Caco-2 (cell line): Measurements from ENCODE around the gene OGG1. TPM values are rescaled to one million over a fixed set of nuclear protein-coding genes. Genes with fewer than 3 reads are reported as not detected.

ENCODE experiments used
- BruUV-seq: library from RNA; stranded (reverse); fragments of 400-500 nt; replicated peaks from 2 replicates; lab custom pipeline; 2021; lab: Mats Ljungman, UMichigan
- CTCF ChIA-PET: fragments of 300-600 bp; sonication (Branson Sonifier 250); formaldehyde crosslinking; loops from one replicate; lab custom pipeline; 2022; ENCODE audit warnings: antibody characterized with exemption; lab: Charles Lee
- POLR2A ChIA-PET: fragments of 300-600 bp; sonication (Branson Sonifier 250); formaldehyde crosslinking; loops from one replicate; lab custom pipeline; 2022; ENCODE audit warnings: antibody characterized with exemption; lab: Charles Lee
- DNase-seq, 2 experiments: peaks; one replicate each; pipeline versions ENCODE4 v3.0.0 to v3.0.0-alpha.2; 2020 to 2022
- H3K27me3 ChIP-seq: replicated peaks from 2 replicates; pipeline ENCODE4 v1.6.0; 2011; ENCODE audit warnings: low read length; ENCODE audit not compliant: control insufficient read depth, insufficient read depth
- H3K36me3 ChIP-seq: 2 replicates; pipeline ENCODE4 v1.5.1; 2011; ENCODE audit warnings: low read length; ENCODE audit not compliant: control insufficient read depth, insufficient read depth
- H3K4me1 ChIP-seq: fragments of 250-450 bp; sonication (Bioruptor Pico); 2 replicates; pipeline ENCODE4 v1.5.1; 2020; ENCODE audit warnings: mild to moderate bottlenecking
- H3K4me3 ChIP-seq: 2 replicates; pipeline ENCODE4 v1.5.1; 2011; ENCODE audit warnings: low read depth, mild to moderate bottlenecking, control low read depth, low read length
- H3K9me3 ChIP-seq: fragments of 250-450 bp; sonication (Bioruptor Pico); 2 replicates; pipeline ENCODE4 v1.5.1; 2020; ENCODE audit warnings: mild to moderate bottlenecking, moderate library complexity
- H3K27ac Mint-ChIP-seq: one replicate; pipeline ENCODE4 v1.8.0; 2022; ENCODE audit warnings: mixed read lengths; ENCODE audit not compliant: unreplicated experiment
- H3K27me3 Mint-ChIP-seq: one replicate; pipeline ENCODE4 v1.8.0; 2022; ENCODE audit warnings: mixed read lengths; ENCODE audit not compliant: insufficient read depth, unreplicated experiment
- H3K36me3 Mint-ChIP-seq: one replicate; pipeline ENCODE4 v1.8.0; 2022; ENCODE audit warnings: mild to moderate bottlenecking, mixed read lengths; ENCODE audit not compliant: insufficient read depth, unreplicated experiment
- H3K4me1 Mint-ChIP-seq: one replicate; pipeline ENCODE4 v1.8.0; 2022; ENCODE audit warnings: low read depth, mixed read lengths; ENCODE audit not compliant: unreplicated experiment
- H3K4me3 Mint-ChIP-seq: one replicate; pipeline ENCODE4 v1.8.0; 2022; ENCODE audit warnings: mild to moderate bottlenecking, moderate library complexity, mixed read lengths; ENCODE audit not compliant: unreplicated experiment
- H3K9me3 Mint-ChIP-seq: one replicate; pipeline ENCODE4 v1.8.0; 2022; ENCODE audit warnings: mixed read lengths; ENCODE audit not compliant: unreplicated experiment
- CTCF ChIP-seq, 2 experiments: fragments of 200-600 bp in 1 of 2; IDR thresholded peaks; 1 replicate in 1 of 2; 2 replicates in 1 of 2; pipeline versions ENCODE4 v1.5.1 to v1.8.0; 2011 to 2022; ENCODE audit warnings: antibody characterized with exemption in 1 of 2, control low read depth in 1 of 2, inconsistent platforms in 1 of 2, low read depth in 1 of 2, low read length in 1 of 2, mild to moderate bottlenecking in 1 of 2, moderate library complexity in 1 of 2; ENCODE audit not compliant: insufficient read depth in 1 of 2, severe bottlenecking in 1 of 2, unreplicated experiment in 1 of 2
- intact Hi-C: fragments of 100-400 bp; cut with micrococcal nuclease; formaldehyde crosslinking; loops from one replicate; pipeline ENCODE4 v1.10.0; 2022; ENCODE audit not compliant: unreplicated experiment
- total RNA-seq: library from RNA; stranded (reverse); gene quantifications from 2 replicates; pipeline ENCODE4 v1.2.3, GENCODE V29; 2022

Gene OGG1
- total RNA-seq, 1 experiment from 2014 or later: 25.3 TPM

- Mint-ChIP-seq H3K27ac (no peak overlapping the region), H3K27me3 (no peaks in the 10 kb centered on the region), H3K9me3 (no peaks in the 10 kb centered on the region), H3K36me3 (peaks cover under 1% of the 10 kb centered on the region), H3K4me3 (no peak overlapping the region), H3K4me1 (no peaks in the 10 kb centered on the region)
- TF ChIP-seq CTCF (IDR thresholded peaks at IDR 0.05; ENCODE audit: insufficient read depth in 1 of 2, low read depth in 1 of 2, low read length in 1 of 2, severe bottlenecking in 1 of 2, unreplicated experiment in 1 of 2): no peak
- POLR2A ChIA-PET: no interaction called here
- CTCF ChIA-PET: interaction anchor here (0.5 kb wide), 1 partner anchor 215 kb away, joined by 4 read pairs; no protein-coding TSS in a partner anchor
- Histone ChIP-seq H3K4me1 (no peaks in the 10 kb centered on the region), H3K4me3 (no peak overlapping the region), H3K36me3 (no peaks in the 10 kb centered on the region), H3K9me3 (no peaks in the 10 kb centered on the region), H3K27me3 (no peaks in the 10 kb centered on the region)
- intact Hi-C loops: no loop called here
- no TSS peak for BruUV-seq
- no peak for DNase-seq
Measured at GRCh38 chr3:9776896-9777693, 27.3 kb downstream of the OGG1 start.

GRCh38 chr3:9777694-9778021 lies 27.9 kb downstream of the OGG1 start:
- H3K4me3 Mint-ChIP-seq: no peak overlapping the region
- intact Hi-C loops: no loop called here
- H3K4me1 ChIP-seq: no peaks in the 10 kb centered on the region
- no peaks in the 10 kb centered on the region for H3K27me3 Mint-ChIP-seq
- no peak overlapping the region for H3K27ac Mint-ChIP-seq
- peaks cover 6% of the 10 kb centered on the region for H3K36me3 Mint-ChIP-seq
- H3K9me3 ChIP-seq: no peaks in the 10 kb centered on the region
- H3K9me3 Mint-ChIP-seq: no peaks in the 10 kb centered on the region
- H3K36me3 ChIP-seq: no peaks in the 10 kb centered on the region; the same call in 1 of the 2 replicates
- no peaks in the 10 kb centered on the region for H3K27me3 ChIP-seq
- ChIA-PET POLR2A (interaction anchor here (0.5 kb wide), 1 partner anchor 19 kb away, joined by 8 read pairs; no protein-coding TSS in a partner anchor), CTCF (no interaction called here)
- no TSS peak for BruUV-seq
- TF ChIP-seq CTCF (IDR thresholded peaks at IDR 0.05; ENCODE audit: insufficient read depth in 1 of 2, low read depth in 1 of 2, low read length in 1 of 2, severe bottlenecking in 1 of 2, unreplicated experiment in 1 of 2): no peak
- DNase-seq: no peak
- no peak overlapping the region for H3K4me3 ChIP-seq
- no peaks in the 10 kb centered on the region for H3K4me1 Mint-ChIP-seq

- Mint-ChIP-seq H3K4me3 (no peak overlapping the region), H3K36me3 (peaks cover 12% of the 10 kb centered on the region), H3K4me1 (no peaks in the 10 kb centered on the region), H3K27ac (no peak overlapping the region), H3K27me3 (no peaks in the 10 kb centered on the region), H3K9me3 (no peaks in the 10 kb centered on the region)
- ChIA-PET CTCF (no interaction called here), POLR2A (interaction anchor here (0.5 to 1.2 kb wide), 2 partner anchors 14 to 19 kb away, joined by 3 to 8 read pairs; partner anchors contain the start of gene ARPC4)
- Histone ChIP-seq H3K9me3 (no peaks in the 10 kb centered on the region), H3K36me3 (no peaks in the 10 kb centered on the region; the same call in 1 of the 2 replicates), H3K27me3 (no peaks in the 10 kb centered on the region), H3K4me3 (no peak overlapping the region), H3K4me1 (no peaks in the 10 kb centered on the region)
- TF ChIP-seq CTCF (IDR thresholded peaks at IDR 0.05; ENCODE audit: insufficient read depth in 1 of 2, low read depth in 1 of 2, low read length in 1 of 2, severe bottlenecking in 1 of 2, unreplicated experiment in 1 of 2): no peak
- BruUV-seq: no TSS peak
- DNase-seq: no peak
- intact Hi-C loops: no loop called here
Measured at GRCh38 chr3:9778143-9779074, 28.7 kb downstream of the OGG1 start.
